GM13976 (cell line): ENCODE measurements around the gene ADAM11.

Experiments
- DNase-seq: peaks from one replicate; pipeline ENCODE4 v3.0.0; 2012; ENCODE audit warnings: low spot score
- CTCF ChIP-seq: IDR thresholded peaks from 2 replicates; pipeline ENCODE4 v1.5.1; 2012; ENCODE audit warnings: borderline replicate concordance, mild to moderate bottlenecking; ENCODE audit not compliant: insufficient read depth; ENCODE audit errors: extremely low read depth, missing control alignments, control extremely low read depth
- in situ Hi-C: fragments of 300-500 bp; cut with MboI; formaldehyde crosslinking; loops from one replicate; pipeline ENCODE4 v1.12.0; 2022; ENCODE audit warnings: low sequenced_read_pairs, mixed read lengths, inconsistent platforms; ENCODE audit not compliant: unreplicated experiment

Gene ADAM11

GRCh38 chr17:44826123-44826790 is 67.5 kb downstream of the ADAM11 start:
- TF ChIP-seq CTCF: no peak
- in situ Hi-C loops: no loop called here

GRCh38 chr17:44827863-44828262 is 69.1 kb downstream of the ADAM11 start:
- no peak for DNase-seq
- no peak for TF ChIP-seq CTCF
- in situ Hi-C loops: no loop called here

More at GRCh38 chr17:44826123-44826790, 67.5 kb downstream of the ADAM11 start:
- DNase-seq: no peak

GRCh38 chr17:44828919-44829522 is 70.2 kb downstream of the ADAM11 start:
- in situ Hi-C loops: no loop called here
- no peak for DNase-seq
- no peak for TF ChIP-seq CTCF

- TF ChIP-seq CTCF: no peak
- DNase-seq: peak; percentile 69
- in situ Hi-C loops: no loop called here
Measured at GRCh38 chr17:44829523-44830358, 71.0 kb downstream of the ADAM11 start, which contains the start of gene GJC1. Gene GJC1, minus strand, starts transcription at chr17:44830287. Its CDS starts 24,470 bp downstream, at chr17:44805817.

- peak; percentile 46 for DNase-seq
- no peak for TF ChIP-seq CTCF
- in situ Hi-C loops: no loop called here
Measured at GRCh38 chr17:44830359-44831288, 71.8 kb downstream of the ADAM11 start.
